Mesothelial cell of epicardium (in vitro differentiated cells): ENCODE data around the gene MOCOS. TPM values are rescaled to one million over a fixed set of nuclear protein-coding genes. Genes with fewer than 3 reads are reported as not detected.

ENCODE experiments used
- DNase-seq, 2 experiments: peaks; one replicate each; pipeline ENCODE4 v3.0.0; 2021; ENCODE audit warnings: low spot score in 2 of 2; ENCODE audit not compliant: unreplicated experiment in 2 of 2
- H3K27ac Mint-ChIP-seq: 2 replicates; pipeline ENCODE4 v1.8.0; 2021; ENCODE audit warnings: mixed read lengths
- H3K27me3 Mint-ChIP-seq: 2 replicates; pipeline ENCODE4 v1.8.0; 2021; ENCODE audit warnings: low read depth, mixed read lengths
- H3K36me3 Mint-ChIP-seq: 2 replicates; pipeline ENCODE4 v1.8.0; 2021; ENCODE audit warnings: mixed read lengths
- H3K4me1 Mint-ChIP-seq: 2 replicates; pipeline ENCODE4 v1.8.0; 2021; ENCODE audit warnings: mixed read lengths
- H3K4me3 Mint-ChIP-seq: 2 replicates; pipeline ENCODE4 v1.8.0; 2021; ENCODE audit warnings: mild to moderate bottlenecking, moderate library complexity, mixed read lengths
- H3K9me3 Mint-ChIP-seq: 2 replicates; pipeline ENCODE4 v1.8.0; 2021; ENCODE audit warnings: mixed read lengths
- CTCF ChIP-seq: fragments of 200-600 bp; sonication (generic); IDR thresholded peaks from one replicate; pipeline ENCODE4 v1.5.0; 2021; ENCODE audit warnings: antibody characterized with exemption; ENCODE audit not compliant: unreplicated experiment
- total RNA-seq: library from RNA; stranded (reverse); gene quantifications from 3 replicates; pipeline ENCODE4 v1.2.1, GENCODE V29; 2021

Gene MOCOS
- total RNA-seq, 1 donor from 2014 or later = 2.2 TPM

DNA sequence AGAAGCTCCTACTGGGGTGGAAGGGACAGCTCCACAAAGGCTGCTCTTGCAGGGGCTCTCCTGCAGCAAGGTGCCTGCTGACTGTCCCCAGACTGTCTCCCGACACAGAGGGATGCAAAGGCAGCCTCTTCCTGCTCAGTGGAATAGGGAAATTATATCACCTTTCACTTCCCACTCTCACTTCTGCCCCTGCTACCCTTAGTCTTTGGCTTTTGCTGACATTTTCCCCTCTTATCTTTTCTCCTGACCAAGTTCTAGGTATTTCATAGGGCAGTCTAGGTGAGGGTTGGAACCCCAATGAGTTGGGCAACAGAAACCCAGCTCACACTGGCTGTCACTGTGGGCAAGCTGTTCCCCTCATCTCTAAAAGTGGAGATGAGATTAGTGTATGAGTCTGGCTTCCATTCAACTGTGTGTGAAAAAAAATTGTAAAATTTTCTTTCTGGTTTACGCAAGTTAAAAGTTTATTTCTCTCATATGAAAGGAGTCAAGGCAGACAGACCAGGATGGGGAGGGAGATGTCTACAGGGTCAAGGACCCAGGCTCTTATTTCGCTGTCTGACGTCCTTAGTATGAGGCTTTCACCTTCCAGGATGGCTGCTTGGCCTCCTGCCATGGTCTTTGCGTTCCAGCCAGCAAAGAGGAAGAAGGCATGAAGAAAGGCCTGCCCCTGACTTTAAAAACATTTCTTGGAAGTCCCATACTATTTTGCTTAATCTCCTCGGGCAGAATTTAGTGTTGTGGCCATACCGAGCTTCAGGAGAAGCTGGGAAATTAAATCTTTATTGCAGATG is 7.5 kb upstream of the MOCOS start:
- Mint-ChIP-seq H3K4me3 (no peak overlapping the region), H3K27ac (peak overlapping the region; percentile 77)
- TF ChIP-seq CTCF = no peak

DNA sequence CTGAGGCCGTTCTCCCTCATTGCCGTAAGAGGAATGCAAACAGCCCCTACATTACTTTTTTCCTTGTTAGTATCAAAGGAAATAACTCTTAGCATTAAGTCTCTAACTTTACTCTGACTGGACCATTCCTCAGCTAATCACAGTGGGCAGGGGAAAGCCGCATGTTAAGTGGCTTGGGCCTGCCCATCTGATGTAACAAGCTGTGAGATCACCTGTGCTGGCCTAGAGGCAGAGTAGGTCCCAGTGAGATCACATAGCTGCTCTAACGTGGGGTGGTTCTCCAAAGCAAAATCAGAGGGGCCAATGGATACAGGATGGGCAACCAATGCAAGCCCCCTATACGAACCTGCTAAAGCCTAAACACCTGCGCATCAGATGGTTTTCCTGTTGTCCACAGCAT is 5.9 kb upstream of the MOCOS start:
- peaks cover 6% of the 10 kb centered on the region for H3K36me3 Mint-ChIP-seq
- peaks cover 17% of the 10 kb centered on the region for H3K27me3 Mint-ChIP-seq
- H3K4me3 Mint-ChIP-seq = no peak overlapping the region
- H3K9me3 Mint-ChIP-seq = no peaks in the 10 kb centered on the region
- H3K4me1 Mint-ChIP-seq = peaks cover 15% of the 10 kb centered on the region
- TF ChIP-seq CTCF = no peak
- no peak overlapping the region for H3K27ac Mint-ChIP-seq
- DNase-seq = no peak

More for the DNA sequence above, 7.5 kb upstream of the MOCOS start:
- Mint-ChIP-seq H3K4me1 (peaks cover 15% of the 10 kb centered on the region), H3K9me3 (no peaks in the 10 kb centered on the region), H3K27me3 (peaks cover 1% of the 10 kb centered on the region), H3K36me3 (peaks cover 9% of the 10 kb centered on the region)
- DNase-seq = peak in 1 of 2 experiments; percentile 66

GRCh38 chr18:36181898-36182506 is 5.3 kb upstream of the MOCOS start:
- no peak for TF ChIP-seq CTCF
- Mint-ChIP-seq H3K4me1 (peaks cover 15% of the 10 kb centered on the region), H3K9me3 (no peaks in the 10 kb centered on the region), H3K4me3 (no peak overlapping the region), H3K27me3 (peaks cover 19% of the 10 kb centered on the region), H3K36me3 (peaks cover 3% of the 10 kb centered on the region), H3K27ac (no peak overlapping the region)
- DNase-seq = no peak

- no peak overlapping the region for H3K4me3 Mint-ChIP-seq
- no peak for TF ChIP-seq CTCF
- DNase-seq = no peak
- H3K9me3 Mint-ChIP-seq = no peaks in the 10 kb centered on the region
- H3K36me3 Mint-ChIP-seq = no peaks in the 10 kb centered on the region
- peaks cover 15% of the 10 kb centered on the region for H3K4me1 Mint-ChIP-seq
- H3K27me3 Mint-ChIP-seq = peaks cover 25% of the 10 kb centered on the region
- H3K27ac Mint-ChIP-seq = no peak overlapping the region
These were observed 4.3 kb upstream of the MOCOS start for GRCh38 chr18:36183033-36183432.

GRCh38 chr18:36183987-36184386 is 3.3 kb upstream of the MOCOS start:
- no peaks in the 10 kb centered on the region for H3K36me3 Mint-ChIP-seq
- no peak overlapping the region for H3K4me3 Mint-ChIP-seq
- TF ChIP-seq CTCF = no peak
- peaks cover 18% of the 10 kb centered on the region for H3K4me1 Mint-ChIP-seq
- H3K9me3 Mint-ChIP-seq = no peaks in the 10 kb centered on the region
- no peak overlapping the region for H3K27ac Mint-ChIP-seq
- DNase-seq = no peak
- H3K27me3 Mint-ChIP-seq = peaks cover 35% of the 10 kb centered on the region
